RPMI7951 (cell line): Measurements from ENCODE around the gene EMC8. TPM values are rescaled to one million over a fixed set of nuclear protein-coding genes. Genes with fewer than 3 reads are reported as not detected.
A peak's percentile ranks its signal among the peaks of the same experiment; 100 is the strongest.

Source experiments
- DNase-seq: peaks from one replicate; pipeline ENCODE4 v3.0.0-alpha.2; 2012; ENCODE audit warnings: low read depth
- total RNA-seq: library from RNA; depleted of rRNA; stranded (reverse); fragments of >200 nt; shearing (Covaris generic); gene quantifications from 2 replicates; pipeline ENCODE4 v1.2.3, GENCODE V29; 2014

Gene EMC8
- total RNA-seq, 1 experiment from 2014 or later: 51.4 TPM

DNA sequence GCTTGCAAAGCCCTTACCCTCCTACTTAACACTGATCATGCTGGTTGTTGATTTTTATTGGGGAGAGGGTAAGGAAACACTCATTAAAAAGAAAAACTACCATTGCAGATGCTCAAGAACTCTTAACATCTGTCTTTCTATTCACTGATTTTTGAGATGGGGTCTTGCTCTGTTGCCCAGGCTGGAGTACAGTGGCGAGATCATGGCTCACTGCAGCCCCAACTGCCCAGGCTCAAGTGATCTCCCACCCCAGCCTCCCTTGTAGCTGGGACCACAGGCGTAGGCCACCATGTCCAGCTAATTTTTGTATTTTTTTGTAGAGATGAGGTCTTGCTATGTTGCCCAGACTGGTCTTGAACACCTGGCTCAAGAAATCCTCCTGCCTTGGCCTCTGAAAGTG is 14.5 kb downstream of the EMC8 start:
- no peak for DNase-seq

DNA sequence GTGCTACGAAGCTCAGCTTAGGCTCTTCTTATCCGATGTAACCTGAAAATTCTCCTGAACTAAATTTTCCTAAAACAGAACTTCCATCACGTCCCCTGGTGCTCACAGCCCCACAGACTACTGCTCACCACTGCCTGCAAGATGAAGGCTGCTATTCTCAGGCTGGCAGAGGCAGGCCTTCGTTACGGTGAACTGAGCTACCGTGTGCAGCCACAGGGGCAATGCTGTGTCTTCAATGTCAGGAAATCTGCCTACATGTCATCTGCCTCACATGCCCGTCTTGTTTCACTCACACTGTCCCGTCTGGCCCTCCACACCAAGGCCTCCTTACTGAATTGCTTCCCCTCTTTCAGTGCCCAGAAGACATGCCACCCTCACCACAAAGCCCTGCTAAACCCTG is 15.9 kb downstream of the EMC8 start:
- DNase-seq: no peak

GRCh38 chr16:85782451-85782850 is 16.9 kb downstream of the EMC8 start:
- DNase-seq: peak; percentile 39

- DNase-seq: peak; percentile 83
Measured at GRCh38 chr16:85781695-85782370, 17.5 kb downstream of the EMC8 start.

- no peak for DNase-seq
Measured at GRCh38 chr16:85781156-85781555, 18.2 kb downstream of the EMC8 start.

GRCh38 chr16:85780281-85780680 is 19.1 kb downstream of the EMC8 start:
- DNase-seq: no peak

GRCh38 chr16:85778873-85779272 is 20.5 kb downstream of the EMC8 start:
- no peak for DNase-seq

- peak; percentile 80 for DNase-seq
Measured at GRCh38 chr16:85777583-85778310, 21.6 kb downstream of the EMC8 start.

DNA sequence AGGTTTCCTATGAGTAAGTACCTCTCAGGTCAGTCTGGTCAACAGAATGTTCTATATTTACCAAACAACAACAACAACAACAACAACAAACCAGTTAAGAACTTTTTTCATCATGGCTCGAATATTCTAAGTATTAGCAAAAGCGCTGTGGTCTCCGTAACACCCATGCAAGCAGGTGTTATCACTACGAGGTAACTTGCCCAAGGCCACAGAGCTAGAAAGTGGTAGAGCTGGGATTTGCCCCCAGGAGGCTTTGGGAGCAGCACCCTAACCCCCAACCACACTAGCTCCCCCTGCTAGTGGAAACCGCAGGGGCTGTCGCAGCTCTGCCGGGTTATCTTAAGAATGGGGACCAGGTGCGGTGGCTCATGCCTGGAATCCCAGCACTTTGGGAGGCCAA is 24.5 kb downstream of the EMC8 start:
- no peak for DNase-seq

GRCh38 chr16:85774136-85774535 is 25.2 kb downstream of the EMC8 start:
- no peak for DNase-seq

GRCh38 chr16:85773044-85773443 is 26.3 kb downstream of the EMC8 start:
- no peak for DNase-seq

DNA sequence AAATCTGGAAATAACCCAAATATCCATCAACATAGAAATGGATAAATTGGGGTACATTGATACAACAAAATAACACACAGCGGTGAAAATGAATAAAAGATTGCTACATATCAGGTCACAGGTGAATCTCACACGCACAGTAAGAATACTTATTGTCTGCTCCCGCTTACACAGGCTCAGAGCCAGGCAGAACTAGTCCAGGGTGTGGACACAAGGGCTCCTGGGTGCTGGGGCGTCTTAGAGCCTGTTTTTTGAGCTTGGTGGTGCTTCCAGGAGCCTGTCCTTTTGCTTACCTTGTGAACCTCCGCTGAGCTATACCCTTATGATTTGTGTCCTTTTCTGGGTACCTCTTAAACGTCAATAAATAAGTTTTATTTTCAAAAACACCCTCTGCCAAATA is 28.6 kb downstream of the EMC8 start:
- DNase-seq: no peak

DNA sequence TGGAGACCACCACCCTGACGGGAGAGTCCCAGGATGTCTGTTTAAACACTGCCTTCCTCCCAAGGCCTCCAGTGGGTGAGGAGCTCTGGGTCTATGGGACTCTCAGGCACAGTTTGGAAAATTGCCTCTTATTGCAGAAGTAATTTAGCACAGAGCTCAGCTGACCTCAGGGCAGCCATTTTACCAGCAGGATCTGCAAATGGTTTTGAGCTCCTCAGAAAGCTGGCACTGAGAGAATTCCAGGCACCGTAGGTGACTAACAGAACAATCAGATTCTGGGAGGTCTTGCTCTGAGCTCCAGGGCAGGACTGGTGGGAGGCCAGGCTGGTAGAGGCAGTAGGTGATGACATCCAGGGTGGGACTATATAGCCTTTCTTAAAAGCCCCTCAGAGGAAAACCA is 31.1 kb downstream of the EMC8 start:
- no peak for DNase-seq

DNA sequence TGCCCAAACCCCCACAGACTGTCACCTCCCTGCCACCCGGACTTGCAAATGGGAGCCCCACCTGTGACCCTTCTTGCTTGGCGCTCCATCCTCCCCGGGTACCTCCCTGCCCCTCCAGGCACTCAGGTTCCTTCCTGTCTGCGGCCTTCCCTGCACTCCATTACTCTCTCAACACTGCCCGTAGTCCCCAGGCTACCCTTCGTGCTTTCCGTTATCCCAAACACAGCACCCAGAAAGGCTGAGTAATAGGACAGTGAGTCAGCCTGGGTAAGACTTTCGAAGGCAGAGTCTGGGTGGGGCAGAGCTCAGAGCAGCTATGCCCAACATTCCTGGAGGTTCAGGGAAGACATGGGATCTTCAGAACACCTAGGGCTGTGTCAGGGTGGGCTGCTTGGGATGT is 31.8 kb downstream of the EMC8 start:
- peak; percentile 90 for DNase-seq

GRCh38 chr16:85765767-85766166 is 33.6 kb downstream of the EMC8 start:
- DNase-seq: no peak

- DNase-seq: no peak
Measured at GRCh38 chr16:85765211-85765610, 34.1 kb downstream of the EMC8 start.

- no peak for DNase-seq
Measured at GRCh38 chr16:85763616-85764015, 35.7 kb downstream of the EMC8 start.

DNA sequence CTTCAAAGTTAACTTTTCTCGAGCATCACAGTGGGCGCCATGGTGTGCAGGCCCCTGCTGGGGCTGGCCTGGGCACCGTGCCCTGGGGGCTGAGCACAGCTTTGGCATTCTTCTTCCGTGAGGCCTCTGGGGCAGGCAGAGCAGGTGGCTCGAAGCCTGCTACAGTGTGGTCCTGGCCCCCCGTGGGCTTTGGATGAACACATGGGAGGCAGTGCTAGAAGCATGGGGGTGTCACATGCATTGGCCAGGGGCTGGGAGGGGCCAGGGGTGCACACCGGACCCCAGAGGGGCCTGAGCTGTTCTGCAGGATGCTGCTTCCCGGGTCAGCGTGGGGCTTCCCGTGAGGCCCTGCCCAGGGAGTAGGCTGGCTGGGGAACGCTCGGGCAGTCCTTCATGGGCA is 36.4 kb downstream of the EMC8 start:
- no peak for DNase-seq

- no peak for DNase-seq
Measured at GRCh38 chr16:85761861-85762260, 37.5 kb downstream of the EMC8 start.

DNA sequence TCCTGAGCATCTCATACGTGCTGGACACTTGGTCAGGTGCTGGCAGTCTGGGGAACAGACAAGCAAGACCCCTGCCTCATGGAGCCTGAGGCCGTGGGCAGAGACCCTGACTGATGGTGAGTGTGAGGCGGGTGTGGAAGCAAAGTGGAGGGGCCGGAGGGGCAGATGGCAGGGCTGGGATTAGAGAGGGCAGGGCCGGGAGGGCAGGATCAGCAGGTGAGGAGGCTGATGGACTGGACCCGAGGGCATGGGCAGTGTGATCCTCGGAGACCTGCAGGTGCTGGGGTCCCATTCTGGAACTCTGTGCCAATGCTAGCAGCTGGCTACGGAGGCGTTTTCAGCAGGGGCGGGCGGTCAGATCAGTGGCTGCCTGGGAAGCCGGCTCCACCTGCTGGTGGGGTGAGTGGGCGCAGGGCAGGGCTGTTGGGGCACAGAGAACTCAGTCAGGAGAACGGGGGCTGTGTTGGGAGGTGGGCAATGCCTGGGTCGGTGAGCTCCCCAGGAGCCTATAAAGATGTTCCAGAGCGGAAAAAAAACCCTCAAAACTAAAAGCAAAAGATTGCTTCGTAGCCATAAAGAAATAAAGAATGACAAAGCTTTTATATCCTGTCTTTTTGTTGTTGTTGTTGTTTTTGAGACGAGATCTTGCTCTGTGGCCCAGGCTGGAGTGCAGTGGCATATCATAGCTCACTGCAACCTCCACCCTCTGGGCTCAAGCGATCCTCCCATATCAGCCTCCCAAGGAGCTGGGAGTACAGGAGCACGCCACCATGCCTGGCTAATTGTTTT is 39.5 kb downstream of the EMC8 start:
- no peak for DNase-seq

DNA sequence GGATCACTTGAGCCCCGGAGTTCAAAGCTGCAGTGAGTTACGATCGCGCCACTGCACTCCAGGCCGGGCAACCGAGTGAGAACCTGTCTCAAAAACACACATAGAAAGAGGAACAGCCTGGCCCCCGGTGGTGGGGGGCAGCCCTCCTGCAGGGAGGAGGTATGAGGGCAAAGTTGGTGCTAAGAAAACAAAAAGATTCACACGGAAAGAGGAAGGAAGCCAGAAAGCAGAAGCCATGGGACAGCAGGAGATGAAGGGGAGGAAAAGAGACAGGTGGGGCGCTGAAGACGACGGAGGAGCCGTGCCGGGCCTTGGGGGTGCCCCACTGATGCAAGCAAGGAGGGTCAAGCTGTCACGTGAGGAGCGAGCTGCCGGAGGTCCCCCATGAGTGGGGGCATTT is 40.2 kb downstream of the EMC8 start:
- DNase-seq: no peak

DNA sequence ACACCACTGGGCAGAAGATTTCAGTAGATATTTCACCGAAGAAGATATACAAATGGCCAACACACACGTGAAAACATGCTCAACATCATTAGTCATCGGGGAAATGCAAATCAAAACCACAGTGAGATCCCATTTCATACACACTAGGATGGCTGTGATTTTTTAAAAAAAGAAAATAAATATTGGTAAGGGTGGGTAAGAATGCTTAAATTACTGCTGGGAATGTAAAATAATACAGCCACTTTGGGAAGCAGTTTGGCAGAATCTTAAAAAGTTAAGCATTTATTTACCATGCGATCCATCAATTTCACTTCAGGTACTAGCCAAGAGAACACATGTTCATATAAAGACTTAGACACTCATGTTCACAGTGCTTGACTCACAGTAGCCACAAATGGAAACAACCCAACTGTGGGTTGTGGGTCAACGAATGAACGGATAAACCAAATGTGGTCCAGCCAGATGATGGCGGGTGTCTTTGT is 42.0 kb downstream of the EMC8 start:
- DNase-seq: peak; percentile 79
